ENCODE results near the gene ICAM1. TPM values are rescaled to one million over a fixed set of nuclear protein-coding genes. Genes with fewer than 3 reads are reported as not detected.

Gene ICAM1
- polyA plus RNA-seq, 3 donors: 21.6 to 118 (median 40.8) TPM

GRCh38 chr19:10328558-10329429 lies 57.9 kb downstream of the ICAM1 start:
- Histone ChIP-seq H3K27me3 (ENCODE audit: control insufficient read depth in 2 of 2, insufficient read depth in 2 of 2, low read length in 2 of 2) (no peaks in the 10 kb centered on the region), H3K79me2 (ENCODE audit: insufficient read depth, low read length) (peaks cover 68% of the 10 kb centered on the region), H3K4me3 (replicated peaks in 1 of 3; ENCODE audit: low read depth in 2 of 3, low read length in 3 of 3) (no peak overlapping the region), H2AFZ (ENCODE audit: insufficient read depth, low read depth, low read length, poor library complexity, severe bottlenecking) (no peak overlapping the region), H3K4me2 (replicated peaks; ENCODE audit: extremely low read depth, low read length, poor library complexity, severe bottlenecking) (no peak overlapping the region), H3K9me3 (replicated peaks in 1 of 2; ENCODE audit: control insufficient read depth in 1 of 2, insufficient read depth in 1 of 2, low read length in 2 of 2) (no peaks in the 10 kb centered on the region), H4K20me1 (ENCODE audit: insufficient read depth, low read length) (peaks cover 53% of the 10 kb centered on the region), H3K27ac (ENCODE audit: low read depth in 1 of 2, low read length in 2 of 2) (no peak overlapping the region), H3K4me1 (ENCODE audit: control insufficient read depth in 1 of 2, insufficient read depth in 2 of 2, low read length in 2 of 2) (peaks cover 14 to 17% of the 10 kb centered on the region in 2 donors), H3K9ac (ENCODE audit: insufficient read depth, low read length, poor library complexity, severe bottlenecking) (no peak overlapping the region), H3K36me3 (replicated peaks in 1 of 2; ENCODE audit: control insufficient read depth in 1 of 2, insufficient read depth in 2 of 2, low read length in 2 of 2) (peaks cover 68 to 69% of the 10 kb centered on the region in 2 donors)
- no peak for TF ChIP-seq CTCF (IDR thresholded peaks at IDR 0.05)
- H3K9me3 Mint-ChIP-seq: no peaks in the 10 kb centered on the region
- H3K27ac Mint-ChIP-seq: peak overlapping the region in 2 of 7 donors; percentile 40 to 46
- H3K4me3 Mint-ChIP-seq: no peak overlapping the region
- peaks cover 49 to 70% of the 10 kb centered on the region in 2 donors for H3K36me3 Mint-ChIP-seq
- DNase-seq: no peak
- peaks cover 0 to 1% (median 0%) of the 10 kb centered on the region in 3 donors for H3K27me3 Mint-ChIP-seq (ENCODE audit: low read depth in 3 of 3)
- 98% methylated on average over 41 of the region's 41 CpGs for WGBS (ENCODE audit: insufficient coverage)
- peaks cover 15% of the 10 kb centered on the region for H3K4me1 Mint-ChIP-seq
- intact Hi-C loops (cut with micrococcal nuclease): no loop called here

GRCh38 chr19:10329555-10329954 lies 58.6 kb downstream of the ICAM1 start:
- intact Hi-C loops (cut with micrococcal nuclease): no loop called here
- Histone ChIP-seq H3K4me2 (replicated peaks; ENCODE audit: extremely low read depth, low read length, poor library complexity, severe bottlenecking) (no peak overlapping the region), H3K4me3 (replicated peaks in 1 of 3; ENCODE audit: low read depth in 2 of 3, low read length in 3 of 3) (no peak overlapping the region), H3K9ac (ENCODE audit: insufficient read depth, low read length, poor library complexity, severe bottlenecking) (no peak overlapping the region), H3K79me2 (ENCODE audit: insufficient read depth, low read length) (peaks cover 76% of the 10 kb centered on the region), H3K27me3 (ENCODE audit: control insufficient read depth in 2 of 2, insufficient read depth in 2 of 2, low read length in 2 of 2) (no peaks in the 10 kb centered on the region), H3K4me1 (ENCODE audit: control insufficient read depth in 1 of 2, insufficient read depth in 2 of 2, low read length in 2 of 2) (peaks cover 21 to 25% of the 10 kb centered on the region in 2 donors), H3K9me3 (replicated peaks in 1 of 2; ENCODE audit: control insufficient read depth in 1 of 2, insufficient read depth in 1 of 2, low read length in 2 of 2) (no peaks in the 10 kb centered on the region), H2AFZ (ENCODE audit: insufficient read depth, low read depth, low read length, poor library complexity, severe bottlenecking) (no peak overlapping the region), H3K27ac (ENCODE audit: low read depth in 1 of 2, low read length in 2 of 2) (no peak overlapping the region), H4K20me1 (ENCODE audit: insufficient read depth, low read length) (peaks cover 61% of the 10 kb centered on the region), H3K36me3 (replicated peaks in 1 of 2; ENCODE audit: control insufficient read depth in 1 of 2, insufficient read depth in 2 of 2, low read length in 2 of 2) (peaks cover 63 to 67% of the 10 kb centered on the region in 2 donors)
- TF ChIP-seq CTCF (IDR thresholded peaks at IDR 0.05): no peak
- H3K4me1 Mint-ChIP-seq: peaks cover 21% of the 10 kb centered on the region
- no peak overlapping the region for H3K4me3 Mint-ChIP-seq
- H3K27me3 Mint-ChIP-seq (ENCODE audit: low read depth in 3 of 3): peaks cover 0 to 1% (median 0%) of the 10 kb centered on the region in 3 donors
- no peak for DNase-seq
- H3K9me3 Mint-ChIP-seq: no peaks in the 10 kb centered on the region
- H3K27ac Mint-ChIP-seq: no peak overlapping the region
- WGBS (ENCODE audit: insufficient coverage): 94% methylated on average over 13 of the region's 13 CpGs
- peaks cover 48 to 68% of the 10 kb centered on the region in 2 donors for H3K36me3 Mint-ChIP-seq

Measured in CD14-positive monocyte (primary cell).